ENCODE results near the gene TRPV2.
A peak's percentile ranks its signal among the peaks of the same experiment; 100 is the strongest.
"Not testable (repeated sequence)": the region's sequence is repeated elsewhere in the genome, so short reads cannot be mapped to it uniquely, and the experiment has no call there.

Gene TRPV2

DNA sequence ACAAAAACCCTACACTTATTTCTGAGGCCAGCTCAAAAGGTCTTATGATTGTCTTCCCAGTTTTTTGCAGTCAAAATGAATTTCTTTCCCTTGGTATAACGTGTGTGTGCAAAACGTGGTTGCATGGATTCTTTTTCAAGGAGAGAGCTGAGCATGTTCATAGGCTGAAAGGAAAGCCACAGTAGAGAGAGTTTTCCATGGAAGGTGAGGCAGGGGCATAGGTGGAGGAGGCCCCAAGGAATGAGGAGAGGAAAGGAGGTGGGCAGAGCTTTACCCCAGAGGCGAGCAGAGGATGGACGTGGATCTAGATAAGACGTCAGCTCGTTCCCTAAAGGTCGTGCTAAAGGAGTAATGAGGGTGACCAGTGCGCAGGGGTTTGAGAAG lies 22.8 kb downstream of the TRPV2 start:
- no peak for DNase-seq (ENCODE audit: low read depth)

GRCh38 chr17:16438557-16439302 lies 23.4 kb downstream of the TRPV2 start:
- DNase-seq (ENCODE audit: low read depth) = peak; percentile 92

DNA sequence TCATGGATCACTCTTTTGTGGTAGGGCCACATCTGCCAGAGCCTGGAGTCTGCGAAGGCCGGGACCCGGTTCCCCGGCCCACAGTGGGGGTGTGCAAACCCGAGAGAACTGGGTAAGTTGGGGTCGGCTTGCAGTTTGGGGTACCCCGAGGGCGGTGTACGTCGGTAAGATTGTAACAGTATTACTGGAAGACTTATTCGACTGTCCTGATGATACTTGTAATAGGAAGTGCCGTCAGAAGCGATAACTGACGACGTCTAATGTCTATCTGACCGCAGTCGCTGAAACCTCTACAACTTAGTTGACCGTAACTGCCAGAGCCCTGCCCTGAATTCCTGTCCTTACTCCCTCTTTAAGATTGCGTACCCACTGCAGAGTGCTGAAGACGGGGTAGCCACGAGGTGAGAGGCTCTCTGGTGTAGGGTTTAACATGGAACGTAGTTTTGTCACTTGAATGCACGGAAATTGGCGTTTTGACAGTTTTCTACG lies 24.0 kb downstream of the TRPV2 start:
- no peak for DNase-seq (ENCODE audit: low read depth)

DNA sequence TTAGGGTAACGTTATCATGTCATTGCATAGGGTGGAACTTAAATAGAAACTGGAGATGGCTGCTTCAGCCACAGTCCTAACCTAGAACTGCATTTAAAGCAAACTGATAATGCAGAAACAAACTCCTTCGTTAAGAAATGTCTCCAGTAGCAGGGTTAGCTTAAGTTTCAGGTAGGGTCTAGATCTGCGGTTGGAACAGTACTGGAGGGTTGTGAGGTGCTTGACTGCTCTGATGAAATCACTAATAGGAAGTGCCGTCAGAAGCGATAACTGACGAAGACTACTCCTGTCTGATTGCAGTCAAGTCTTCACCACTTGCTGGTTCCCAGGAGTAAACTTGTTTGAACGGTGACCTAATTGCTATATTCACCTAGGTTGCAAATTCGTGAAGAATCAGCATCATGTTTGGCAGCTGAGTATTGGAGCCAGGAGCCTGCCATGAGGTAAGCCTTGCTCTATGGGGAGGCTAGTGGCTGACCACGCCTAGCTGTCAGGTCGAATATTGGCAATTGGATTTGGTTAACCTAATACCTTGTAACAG lies 24.5 kb downstream of the TRPV2 start:
- peak; percentile 24 for DNase-seq (ENCODE audit: low read depth)

DNA sequence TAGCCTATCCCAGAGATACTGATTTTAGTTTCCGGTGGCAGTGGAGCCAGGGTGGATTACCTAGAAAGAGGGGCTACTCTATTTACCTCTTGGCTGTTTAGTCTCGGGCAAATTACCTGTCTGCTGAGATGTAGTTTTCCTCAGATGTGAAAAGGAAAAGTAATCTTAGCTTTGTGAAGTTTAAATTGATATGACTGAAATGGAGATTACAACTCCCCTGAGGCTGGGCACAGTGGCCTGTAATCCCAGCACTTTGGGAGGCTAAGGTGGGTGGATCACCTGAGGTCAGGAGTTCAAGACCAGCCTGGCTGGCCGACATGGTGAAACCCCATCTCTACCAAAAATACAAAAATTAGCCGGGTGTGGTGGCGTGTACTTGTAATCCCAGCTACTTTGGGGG lies 25.0 kb downstream of the TRPV2 start:
- DNase-seq (ENCODE audit: low read depth) = not testable (repeated sequence)

DNA sequence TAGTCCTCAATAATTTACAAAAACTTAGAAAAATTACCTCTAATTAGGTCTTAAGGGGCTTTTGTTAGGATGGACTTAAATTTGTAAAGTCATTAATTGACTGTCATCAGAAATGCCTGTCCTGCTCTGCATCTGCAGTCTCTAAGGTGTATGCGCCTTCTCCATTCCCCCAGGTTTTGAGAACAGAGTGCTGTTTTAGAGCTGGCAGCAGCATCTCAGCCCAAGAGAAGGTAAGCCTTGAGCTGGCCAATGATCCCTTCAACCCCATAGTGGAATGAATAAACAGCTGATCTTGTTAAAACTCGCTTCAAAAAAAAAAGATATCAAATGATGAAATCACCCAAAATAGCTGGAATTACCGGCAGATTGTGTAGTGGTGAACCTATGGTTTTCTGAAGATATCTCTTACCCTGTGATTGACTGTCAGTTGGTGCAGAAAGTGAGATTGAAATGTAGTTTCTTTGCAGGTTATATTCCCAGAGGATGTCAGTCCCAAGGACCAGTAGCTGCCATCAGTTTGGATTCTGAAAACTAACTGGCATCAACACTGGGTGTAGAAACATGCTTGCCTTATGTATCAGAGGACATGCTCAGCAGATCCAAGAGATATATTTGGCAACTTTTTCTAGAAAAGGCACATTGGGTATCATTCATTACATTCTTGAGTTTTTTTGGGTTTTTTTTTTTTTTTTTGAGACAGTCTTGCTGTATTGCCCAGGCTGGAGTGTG lies 25.7 kb downstream of the TRPV2 start:
- no peak for DNase-seq (ENCODE audit: low read depth)

DNA sequence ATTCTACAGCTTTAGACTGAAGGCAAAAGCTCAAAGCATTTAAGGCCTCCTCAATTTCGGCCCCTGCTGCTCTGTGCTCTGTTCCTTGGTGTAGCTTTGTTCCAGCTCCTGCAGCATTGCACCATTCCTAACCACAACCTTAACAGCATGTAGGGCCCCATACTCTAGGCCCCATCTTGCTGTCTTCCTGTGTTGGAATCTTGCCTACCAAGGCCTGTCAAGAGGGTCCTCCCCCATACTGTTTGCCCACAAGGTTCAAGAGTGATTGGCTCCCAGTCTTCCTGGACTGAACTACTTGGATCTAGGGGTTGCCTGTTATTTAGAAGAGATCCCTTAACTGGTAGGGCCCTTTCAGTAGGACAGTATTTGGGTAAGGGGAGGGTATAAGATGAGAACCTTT lies 26.8 kb downstream of the TRPV2 start:
- DNase-seq (ENCODE audit: low read depth) = no peak

GRCh38 chr17:16442594-16443510 lies 27.5 kb downstream of the TRPV2 start:
- DNase-seq (ENCODE audit: low read depth) = no peak

GRCh38 chr17:16443511-16444257 lies 28.3 kb downstream of the TRPV2 start:
- no peak for DNase-seq (ENCODE audit: low read depth)

DNA sequence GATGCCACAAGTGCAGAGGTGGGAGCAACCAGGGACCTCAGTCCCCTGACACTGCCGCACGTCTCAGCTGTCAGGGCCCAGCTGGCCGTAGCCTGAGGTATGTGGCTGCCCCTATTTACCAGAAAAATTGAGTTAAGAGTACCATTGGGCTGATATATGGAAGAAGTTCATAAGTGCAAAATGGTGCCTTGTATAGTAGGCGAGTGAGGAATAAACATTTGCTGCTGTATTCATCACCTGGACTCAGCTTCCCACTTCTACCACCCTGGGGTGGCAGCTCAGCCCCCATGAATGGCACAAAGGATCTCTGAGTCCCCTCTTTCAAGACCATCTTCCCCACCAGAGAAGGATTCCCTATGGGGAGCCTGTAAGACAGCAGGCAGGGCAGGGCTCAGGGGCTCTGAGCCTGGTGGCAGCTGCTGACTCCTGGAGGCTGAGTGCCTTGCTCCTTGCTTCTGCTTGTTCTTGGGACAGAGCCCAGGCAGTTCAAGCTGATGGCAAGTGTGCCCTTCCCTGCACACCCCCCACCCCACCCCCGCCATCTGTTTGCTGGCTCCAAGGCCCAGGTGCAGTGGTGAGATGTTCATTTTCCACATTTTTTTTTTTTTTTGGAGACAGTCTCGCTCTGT lies 29.0 kb downstream of the TRPV2 start:
- DNase-seq (ENCODE audit: low read depth) = no peak

DNA sequence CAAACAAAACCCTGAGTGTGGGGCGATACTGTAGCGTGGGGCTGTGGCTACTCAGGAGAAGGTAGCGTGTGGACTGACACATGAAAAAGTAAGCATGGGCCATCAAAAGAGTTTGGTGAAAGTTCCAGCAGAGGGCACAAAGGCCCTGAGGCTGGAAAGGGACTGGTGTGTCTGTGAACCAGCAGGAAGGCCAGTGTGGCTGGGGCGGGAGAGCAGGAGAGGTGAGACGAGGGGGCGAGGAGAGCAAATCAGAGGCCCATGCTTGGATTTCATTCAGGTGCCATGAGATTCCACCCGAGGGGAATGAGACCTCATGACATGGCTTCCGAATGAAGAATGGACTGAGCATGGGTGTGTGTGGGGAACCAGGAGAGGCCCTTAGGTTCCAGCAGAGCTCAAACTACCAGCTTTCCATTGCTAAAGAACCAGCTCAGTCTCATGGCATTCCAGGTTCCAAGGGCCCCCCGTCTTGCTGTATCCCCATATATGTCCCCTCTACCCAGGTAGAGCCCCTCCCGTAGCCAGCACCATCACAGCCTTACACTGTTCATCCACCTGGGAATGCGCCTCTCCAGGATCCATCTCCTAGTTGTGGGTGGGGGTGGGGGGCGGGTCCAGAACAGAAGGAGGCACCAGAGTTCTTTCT lies 31.1 kb downstream of the TRPV2 start:
- no peak for DNase-seq (ENCODE audit: low read depth)

- DNase-seq (ENCODE audit: low read depth) = no peak
These were observed 32.3 kb downstream of the TRPV2 start for GRCh38 chr17:16447676-16448075.

DNA sequence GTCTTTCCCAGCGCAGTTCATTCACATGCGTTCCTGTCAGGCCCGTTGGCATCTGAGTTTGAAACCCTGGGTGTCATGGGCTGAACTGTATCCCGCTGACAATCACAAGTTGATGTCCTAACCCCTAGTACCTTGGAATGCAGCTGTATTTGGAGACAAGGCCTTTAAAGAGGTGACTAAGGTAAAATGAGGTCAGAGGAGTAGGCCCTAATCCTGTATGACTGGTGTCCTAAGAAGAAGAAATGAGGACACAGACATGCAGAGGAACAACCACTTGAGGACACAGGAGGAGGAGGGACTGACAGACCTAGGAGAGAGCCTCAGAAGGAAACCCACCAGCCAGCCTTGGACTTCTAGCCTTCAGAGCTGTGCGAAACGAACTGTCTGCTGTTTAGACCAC lies 33.1 kb downstream of the TRPV2 start:
- DNase-seq (ENCODE audit: low read depth) = no peak

DNA sequence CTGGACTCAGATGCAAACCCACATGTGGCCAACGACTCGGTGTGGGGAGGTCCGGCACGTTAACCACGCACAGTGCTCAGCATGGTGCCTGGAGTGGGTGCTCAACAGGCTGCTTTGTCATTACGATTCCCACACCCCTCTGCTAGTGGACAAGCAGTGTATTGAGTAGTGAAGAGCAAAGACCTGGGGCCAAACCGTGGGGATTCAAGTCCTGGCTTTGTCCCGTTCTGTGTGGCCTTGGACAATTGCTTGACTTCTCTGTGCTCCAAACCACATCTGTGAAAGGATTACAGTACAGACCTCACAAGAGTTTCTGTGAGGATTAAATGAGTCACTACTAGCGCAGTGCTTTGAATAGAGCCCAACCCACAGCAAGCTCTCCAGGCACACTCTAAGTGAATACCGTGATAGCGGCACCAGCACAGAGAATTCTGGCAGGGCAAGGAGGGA lies 33.8 kb downstream of the TRPV2 start:
- no peak for DNase-seq (ENCODE audit: low read depth)

DNA sequence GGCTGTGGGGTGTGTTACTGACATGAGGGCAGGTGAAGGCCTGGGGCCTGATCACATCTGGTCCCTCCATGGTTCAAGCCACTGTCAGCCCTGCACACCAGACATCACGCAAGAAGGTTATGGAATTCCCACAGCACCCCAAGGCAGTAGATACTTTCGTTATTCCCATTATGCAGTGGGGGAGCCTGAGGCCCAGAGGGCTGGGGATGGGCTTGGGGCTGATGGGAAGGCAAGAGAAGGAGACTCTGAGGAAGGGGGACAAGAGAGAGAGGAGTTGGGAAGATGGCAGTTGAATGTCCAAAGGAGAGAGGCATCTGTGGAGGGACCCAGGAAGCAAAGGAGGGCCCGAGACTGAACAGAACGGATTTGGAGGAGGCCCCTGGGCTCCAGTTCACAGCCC lies 34.7 kb downstream of the TRPV2 start:
- DNase-seq (ENCODE audit: low read depth) = no peak

GRCh38 chr17:16452268-16452667 lies 36.9 kb downstream of the TRPV2 start:
- DNase-seq (ENCODE audit: low read depth) = not testable (repeated sequence)

- DNase-seq (ENCODE audit: low read depth) = no peak
These were observed 38.1 kb downstream of the TRPV2 start for GRCh38 chr17:16453493-16453851.

DNA sequence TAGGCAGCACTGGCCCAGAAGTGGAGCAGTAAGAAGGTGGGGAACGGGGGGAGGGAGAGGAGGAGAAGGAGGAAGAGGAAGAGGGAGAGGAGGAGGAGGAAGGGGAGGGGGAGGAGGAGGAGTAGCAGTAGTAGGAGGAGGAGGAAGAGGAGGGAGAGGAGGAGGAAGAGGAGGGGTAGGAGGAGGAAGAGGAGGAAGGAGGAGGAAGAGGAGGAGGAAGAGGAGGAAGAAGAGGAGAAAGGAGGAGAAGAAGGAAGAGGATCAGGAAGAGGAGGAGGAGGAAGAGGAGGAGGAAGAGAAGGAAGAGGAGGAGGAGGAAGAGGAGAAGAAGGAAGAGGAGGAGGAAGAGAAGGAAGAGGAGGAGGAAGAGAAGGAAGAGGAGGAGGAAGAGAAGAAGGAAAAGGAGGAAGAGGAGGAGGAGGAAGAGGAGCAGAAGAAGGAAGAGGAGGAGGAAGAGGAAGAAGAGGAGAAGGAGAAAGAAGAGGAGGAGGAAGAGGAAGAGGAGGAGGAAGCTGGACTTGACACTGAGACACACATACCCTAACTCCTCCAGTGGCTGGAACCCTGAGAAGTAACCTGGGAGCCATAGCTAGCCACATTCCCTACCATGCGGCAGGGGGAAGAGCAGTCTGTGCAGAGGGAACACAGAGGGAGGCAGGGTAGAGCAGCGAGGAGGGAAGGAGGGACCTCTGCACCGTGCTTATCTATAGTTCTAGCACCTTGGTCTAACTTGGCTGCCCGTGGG lies 40.8 kb downstream of the TRPV2 start:
- no peak for DNase-seq (ENCODE audit: low read depth)

DNA sequence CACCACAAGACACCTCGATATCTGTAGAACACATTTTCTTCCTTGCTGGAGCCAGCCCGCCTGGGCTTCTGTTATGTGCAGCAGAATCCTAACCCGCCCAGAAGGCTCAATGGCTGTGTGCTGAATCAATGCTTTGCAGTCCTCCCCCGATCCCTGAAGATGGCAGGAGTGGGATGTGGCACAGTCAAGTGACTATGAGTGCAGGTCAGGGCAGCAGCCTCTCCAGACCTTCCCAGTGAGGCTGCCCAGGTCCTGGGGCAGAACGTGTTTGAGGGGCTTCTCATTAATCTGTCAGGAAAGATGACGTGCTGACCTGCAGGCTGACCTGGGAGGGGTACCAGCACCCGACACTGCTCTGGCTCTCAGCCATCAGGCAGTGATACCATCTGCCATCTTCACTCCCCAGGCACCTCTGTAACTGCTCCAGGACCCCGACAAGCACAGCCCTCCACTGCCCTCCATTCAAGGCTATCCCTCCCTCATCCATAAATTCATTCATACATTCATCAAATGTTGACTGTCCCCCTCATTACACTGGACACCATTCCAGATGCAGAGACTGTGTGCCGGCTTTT lies 41.5 kb downstream of the TRPV2 start:
- no peak for DNase-seq (ENCODE audit: low read depth)
